SK-N-SH treated with all-trans-retinoic acid at 6 μM for 48 hours (cell line): ENCODE results near the gene LARGE1.

Experiments used
- ATAC-seq: fragments of 200-7000 bp; cut with Tn5 transposase; 3 replicates; pipeline ENCODE4 v1.9.1; 2020; ENCODE audit warnings: mild to moderate bottlenecking, moderate library complexity
- ARNTL ChIP-seq: fragments of 450-650 bp; formaldehyde crosslinking; IDR thresholded peaks from 2 replicates; pipeline ENCODE4 v1.5.0; 2020; ENCODE audit warnings: low read depth, mild to moderate bottlenecking, moderate library complexity, borderline replicate concordance
- CSDC2 ChIP-seq: fragments of 250-450 bp; sonication (Bioruptor Pico); IDR thresholded peaks from 2 replicates; pipeline ENCODE4 v1.5.0; 2020; ENCODE audit warnings: mild to moderate bottlenecking, moderate library complexity
- ESRRG ChIP-seq: fragments of 250-450 bp; sonication (Bioruptor Pico); IDR thresholded peaks from 2 replicates; pipeline ENCODE4 v1.6.1; 2021; ENCODE audit warnings: mild to moderate bottlenecking
- GLIS3 ChIP-seq: fragments of 250-450 bp; sonication (Bioruptor Pico); IDR thresholded peaks from 2 replicates; pipeline ENCODE4 v1.5.0; 2020; ENCODE audit warnings: mild to moderate bottlenecking, moderate library complexity
- ISL1 ChIP-seq: fragments of 250-450 bp; sonication (Bioruptor Pico); IDR thresholded peaks from 2 replicates; pipeline ENCODE4 v2.1.2; 2022; ENCODE audit warnings: mild to moderate bottlenecking, moderate library complexity
- OSR1 ChIP-seq: fragments of 250-450 bp; sonication (Bioruptor Pico); IDR thresholded peaks from 2 replicates; pipeline ENCODE4 v1.8.0; 2022; ENCODE audit warnings: moderate library complexity, mild to moderate bottlenecking, inconsistent platforms
- POU6F1 ChIP-seq: fragments of 250-450 bp; sonication (Bioruptor Pico); IDR thresholded peaks from 2 replicates; pipeline ENCODE4 v1.8.0; 2021; ENCODE audit warnings: low read depth, mild to moderate bottlenecking, moderate library complexity, borderline replicate concordance
- PPARA ChIP-seq: fragments of 250-450 bp; sonication (Bioruptor Pico); IDR thresholded peaks from 2 replicates; pipeline ENCODE4 v1.5.0; 2020; ENCODE audit warnings: mild to moderate bottlenecking, borderline replicate concordance
- RARB ChIP-seq: fragments of 250-450 bp; sonication (Bioruptor Pico); IDR thresholded peaks from 2 replicates; pipeline ENCODE4 v1.8.0; 2021; ENCODE audit warnings: mild to moderate bottlenecking, moderate library complexity
- SNAI2 ChIP-seq: fragments of 250-450 bp; sonication (Bioruptor Pico); IDR thresholded peaks from 2 replicates; pipeline ENCODE4 v1.5.0; 2020; ENCODE audit warnings: mild to moderate bottlenecking, moderate library complexity
- TCF4 ChIP-seq: fragments of 250-450 bp; sonication (Bioruptor Pico); IDR thresholded peaks from 2 replicates; pipeline ENCODE4 v1.8.0; 2021; ENCODE audit warnings: mild to moderate bottlenecking, moderate library complexity, borderline replicate concordance
- TOX ChIP-seq: fragments of 250-450 bp; sonication (Bioruptor Pico); IDR thresholded peaks from 2 replicates; pipeline ENCODE4 v1.8.0; 2021; ENCODE audit warnings: mild to moderate bottlenecking, moderate library complexity, borderline replicate concordance
- ZC3H10 ChIP-seq: fragments of 250-450 bp; sonication (Bioruptor Pico); IDR thresholded peaks from 2 replicates; pipeline ENCODE4 v1.5.1; 2021; ENCODE audit warnings: mild to moderate bottlenecking, moderate library complexity
- ZFP3 ChIP-seq: fragments of 250-450 bp; sonication (Bioruptor Pico); IDR thresholded peaks from 2 replicates; pipeline ENCODE4 v1.5.0; 2020; ENCODE audit warnings: mild to moderate bottlenecking, moderate library complexity
- ZFP30 ChIP-seq: fragments of 450-650 bp; formaldehyde crosslinking; IDR thresholded peaks from 2 replicates; pipeline ENCODE4 v1.5.0; 2022; ENCODE audit warnings: mild to moderate bottlenecking, moderate library complexity
- ZNF565 ChIP-seq: fragments of 450-650 bp; formaldehyde crosslinking; conservative IDR thresholded peaks from 2 replicates; pipeline ENCODE4 v1.5.0; 2020; ENCODE audit warnings: low read depth, mild to moderate bottlenecking, moderate library complexity
- ZNF70 ChIP-seq: fragments of 450-650 bp; formaldehyde crosslinking; IDR thresholded peaks from 2 replicates; pipeline ENCODE4 v1.5.0; 2020; ENCODE audit warnings: mild to moderate bottlenecking, moderate library complexity
- ZNF8 ChIP-seq: fragments of 450-650 bp; formaldehyde crosslinking; IDR thresholded peaks from 2 replicates; pipeline ENCODE4 v1.5.0; 2020; ENCODE audit warnings: mild to moderate bottlenecking, moderate library complexity
- TF ChIP-seq, protein P1 (sequence below): fragments of 250-450 bp; sonication (Bioruptor Pico); IDR thresholded peaks from 2 replicates; pipeline ENCODE4 v1.5.1; 2020; ENCODE audit warnings: low read depth, mild to moderate bottlenecking, moderate library complexity
- TF ChIP-seq, protein P2 (sequence below): fragments of 250-450 bp; sonication (Bioruptor Pico); IDR thresholded peaks from 2 replicates; pipeline ENCODE4 v1.8.0; 2020; ENCODE audit warnings: mild to moderate bottlenecking, moderate library complexity, borderline replicate concordance
- TF ChIP-seq, protein P3 (sequence below): fragments of 250-450 bp; sonication (Bioruptor Pico); IDR thresholded peaks from 2 replicates; pipeline ENCODE4 v1.5.1; 2021; ENCODE audit warnings: mild to moderate bottlenecking, moderate library complexity

Gene LARGE1

GRCh38 chr22:33779243-33779642 is 141.0 kb downstream of the LARGE1 start:
- no peak for ATAC-seq
- no peak for TF ChIP-seq POU6F1 (CRISPR knock-in tag)
- no peak for TF ChIP-seq ZNF8 (CRISPR knock-in tag)
- TF ChIP-seq, protein P1, sequence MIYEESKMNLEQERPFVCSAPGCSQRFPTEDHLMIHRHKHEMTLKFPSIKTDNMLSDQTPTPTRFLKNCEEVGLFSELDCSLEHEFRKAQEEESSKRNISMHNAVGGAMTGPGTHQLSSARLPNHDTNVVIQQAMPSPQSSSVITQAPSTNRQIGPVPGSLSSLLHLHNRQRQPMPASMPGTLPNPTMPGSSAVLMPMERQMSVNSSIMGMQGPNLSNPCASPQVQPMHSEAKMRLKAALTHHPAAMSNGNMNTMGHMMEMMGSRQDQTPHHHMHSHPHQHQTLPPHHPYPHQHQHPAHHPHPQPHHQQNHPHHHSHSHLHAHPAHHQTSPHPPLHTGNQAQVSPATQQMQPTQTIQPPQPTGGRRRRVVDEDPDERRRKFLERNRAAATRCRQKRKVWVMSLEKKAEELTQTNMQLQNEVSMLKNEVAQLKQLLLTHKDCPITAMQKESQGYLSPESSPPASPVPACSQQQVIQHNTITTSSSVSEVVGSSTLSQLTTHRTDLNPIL (CRISPR knock-in tag), result no peak
- TF ChIP-seq ZNF70 (CRISPR knock-in tag), result no peak
- TF ChIP-seq ZFP3, result no peak
- TF ChIP-seq, protein P2, sequence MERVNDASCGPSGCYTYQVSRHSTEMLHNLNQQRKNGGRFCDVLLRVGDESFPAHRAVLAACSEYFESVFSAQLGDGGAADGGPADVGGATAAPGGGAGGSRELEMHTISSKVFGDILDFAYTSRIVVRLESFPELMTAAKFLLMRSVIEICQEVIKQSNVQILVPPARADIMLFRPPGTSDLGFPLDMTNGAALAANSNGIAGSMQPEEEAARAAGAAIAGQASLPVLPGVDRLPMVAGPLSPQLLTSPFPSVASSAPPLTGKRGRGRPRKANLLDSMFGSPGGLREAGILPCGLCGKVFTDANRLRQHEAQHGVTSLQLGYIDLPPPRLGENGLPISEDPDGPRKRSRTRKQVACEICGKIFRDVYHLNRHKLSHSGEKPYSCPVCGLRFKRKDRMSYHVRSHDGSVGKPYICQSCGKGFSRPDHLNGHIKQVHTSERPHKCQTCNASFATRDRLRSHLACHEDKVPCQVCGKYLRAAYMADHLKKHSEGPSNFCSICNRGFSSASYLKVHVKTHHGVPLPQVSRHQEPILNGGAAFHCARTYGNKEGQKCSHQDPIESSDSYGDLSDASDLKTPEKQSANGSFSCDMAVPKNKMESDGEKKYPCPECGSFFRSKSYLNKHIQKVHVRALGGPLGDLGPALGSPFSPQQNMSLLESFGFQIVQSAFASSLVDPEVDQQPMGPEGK (CRISPR knock-in tag), result no peak
- no peak for TF ChIP-seq ZFP30 (CRISPR knock-in tag)
- no peak for TF ChIP-seq ESRRG (CRISPR knock-in tag)
- TF ChIP-seq, protein P3, sequence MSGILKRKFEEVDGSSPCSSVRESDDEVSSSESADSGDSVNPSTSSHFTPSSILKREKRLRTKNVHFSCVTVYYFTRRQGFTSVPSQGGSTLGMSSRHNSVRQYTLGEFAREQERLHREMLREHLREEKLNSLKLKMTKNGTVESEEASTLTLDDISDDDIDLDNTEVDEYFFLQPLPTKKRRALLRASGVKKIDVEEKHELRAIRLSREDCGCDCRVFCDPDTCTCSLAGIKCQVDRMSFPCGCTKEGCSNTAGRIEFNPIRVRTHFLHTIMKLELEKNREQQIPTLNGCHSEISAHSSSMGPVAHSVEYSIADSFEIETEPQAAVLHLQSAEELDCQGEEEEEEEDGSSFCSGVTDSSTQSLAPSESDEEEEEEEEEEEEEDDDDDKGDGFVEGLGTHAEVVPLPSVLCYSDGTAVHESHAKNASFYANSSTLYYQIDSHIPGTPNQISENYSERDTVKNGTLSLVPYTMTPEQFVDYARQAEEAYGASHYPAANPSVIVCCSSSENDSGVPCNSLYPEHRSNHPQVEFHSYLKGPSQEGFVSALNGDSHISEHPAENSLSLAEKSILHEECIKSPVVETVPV (CRISPR knock-in tag), result no peak
- no peak for TF ChIP-seq CSDC2
- no peak for TF ChIP-seq PPARA (CRISPR knock-in tag)
- no peak for TF ChIP-seq GLIS3 (CRISPR knock-in tag)
- TF ChIP-seq TOX (CRISPR knock-in tag), result no peak
- no peak for TF ChIP-seq RARB (CRISPR knock-in tag)
- TF ChIP-seq TCF4 (CRISPR knock-in tag), result no peak
- no peak for TF ChIP-seq ISL1 (CRISPR knock-in tag)
- no peak for TF ChIP-seq SNAI2 (CRISPR knock-in tag)
- no peak for TF ChIP-seq ARNTL
- TF ChIP-seq ZC3H10 (CRISPR knock-in tag), result no peak
- TF ChIP-seq, all 23 proteins: peak for 0

DNA sequence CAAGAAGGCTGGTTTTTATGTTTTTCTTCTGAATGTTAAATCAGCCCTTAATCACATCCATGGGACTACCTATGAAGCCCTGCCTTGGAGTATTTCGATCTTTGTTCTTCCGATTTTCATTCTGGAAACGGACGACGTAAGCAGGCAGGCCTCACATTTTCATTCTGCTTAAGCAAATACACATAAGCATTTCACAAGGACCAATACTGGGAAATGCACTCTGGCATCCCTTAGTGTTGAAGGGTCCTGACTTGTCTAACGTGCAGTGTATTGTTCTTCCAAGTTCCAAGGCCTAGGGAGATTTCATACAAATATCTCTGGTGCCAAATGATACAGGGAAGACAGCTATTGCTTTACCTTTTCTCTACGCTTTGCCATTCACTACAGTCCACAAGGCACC is 143.8 kb downstream of the LARGE1 start:
- TF ChIP-seq RARB (CRISPR knock-in tag) (no peak), ZFP30 (CRISPR knock-in tag) (no peak), OSR1 (CRISPR knock-in tag) (no peak), ARNTL (no peak), GLIS3 (CRISPR knock-in tag) (no peak), TOX (CRISPR knock-in tag) (no peak), ZC3H10 (CRISPR knock-in tag) (no peak), ZNF8 (CRISPR knock-in tag) (no peak), ISL1 (CRISPR knock-in tag) (no peak), CSDC2 (no peak)
- ATAC-seq, result no peak

GRCh38 chr22:33774781-33775180 is 145.5 kb downstream of the LARGE1 start:
- TF ChIP-seq ISL1 (CRISPR knock-in tag), result no peak
- TF ChIP-seq PPARA (CRISPR knock-in tag), result no peak
- no peak for TF ChIP-seq CSDC2
- no peak for TF ChIP-seq ZFP3
- TF ChIP-seq, protein P2 (CRISPR knock-in tag), result no peak
- TF ChIP-seq, protein P1 (CRISPR knock-in tag), result no peak
- no peak for TF ChIP-seq ESRRG (CRISPR knock-in tag)
- no peak for TF ChIP-seq POU6F1 (CRISPR knock-in tag)
- no peak for TF ChIP-seq ARNTL
- TF ChIP-seq ZC3H10 (CRISPR knock-in tag), result no peak
- no peak for TF ChIP-seq ZNF565 (CRISPR knock-in tag)
- TF ChIP-seq ZNF8 (CRISPR knock-in tag), result no peak
- TF ChIP-seq, protein P3 (CRISPR knock-in tag), result no peak
- no peak for TF ChIP-seq ZNF70 (CRISPR knock-in tag)
- TF ChIP-seq ZFP30 (CRISPR knock-in tag), result no peak
- TF ChIP-seq, all 23 proteins: peak for 0
- ATAC-seq, result no peak
